Fibroblast of skin of scalp (primary cell): ENCODE results near the gene DGCR8.

ENCODE experiments used
- DNase-seq: peaks from one replicate; pipeline ENCODE4 v3.0.0-alpha.2; 2013

The DGCR8 gene

DNA sequence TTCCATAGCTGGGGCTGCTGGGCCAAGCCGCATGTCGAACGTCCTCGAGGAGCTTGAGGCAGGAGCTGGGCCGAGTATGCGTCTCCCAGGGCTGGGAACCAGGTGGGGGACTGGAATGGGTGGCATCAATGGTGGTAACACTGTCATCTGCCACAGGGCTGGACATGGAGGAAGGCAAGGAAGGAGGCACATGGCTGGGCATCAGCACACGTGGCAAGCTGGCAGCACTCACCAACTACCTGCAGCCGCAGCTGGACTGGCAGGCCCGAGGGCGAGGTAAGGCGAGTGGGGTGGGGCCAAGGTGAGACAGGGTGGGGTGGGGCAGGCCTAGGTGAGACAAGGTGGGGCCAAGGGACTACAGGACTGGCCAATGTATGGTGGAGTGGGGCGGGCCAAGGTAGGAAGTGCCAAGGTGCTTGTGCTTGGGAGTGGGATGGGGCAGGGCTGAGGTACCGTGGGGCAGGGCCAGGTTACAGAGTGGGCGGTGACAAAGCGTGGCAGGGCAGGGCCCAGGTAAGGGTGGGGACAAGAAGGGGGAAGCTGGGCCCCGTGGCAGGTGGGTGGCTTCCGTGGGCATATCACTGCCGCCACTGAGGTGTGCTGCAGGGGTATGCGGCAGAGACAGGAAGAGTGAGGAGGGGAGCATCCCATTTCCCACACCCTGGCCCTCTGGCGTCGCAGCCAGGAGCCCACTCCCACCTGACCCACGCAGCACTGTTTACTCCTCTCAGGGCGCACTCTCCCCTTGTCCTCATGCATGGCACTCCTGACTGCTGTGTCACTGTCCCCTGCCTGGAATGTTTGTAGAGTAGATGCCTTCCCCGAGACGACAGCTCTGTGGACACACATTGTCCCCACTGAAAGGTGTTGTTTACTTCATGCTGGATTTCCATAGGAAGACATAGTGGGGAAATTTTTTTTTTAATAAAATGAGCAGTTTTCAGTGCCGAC, 27.5 kb upstream of the DGCR8 start:
- no peak for DNase-seq

DNA sequence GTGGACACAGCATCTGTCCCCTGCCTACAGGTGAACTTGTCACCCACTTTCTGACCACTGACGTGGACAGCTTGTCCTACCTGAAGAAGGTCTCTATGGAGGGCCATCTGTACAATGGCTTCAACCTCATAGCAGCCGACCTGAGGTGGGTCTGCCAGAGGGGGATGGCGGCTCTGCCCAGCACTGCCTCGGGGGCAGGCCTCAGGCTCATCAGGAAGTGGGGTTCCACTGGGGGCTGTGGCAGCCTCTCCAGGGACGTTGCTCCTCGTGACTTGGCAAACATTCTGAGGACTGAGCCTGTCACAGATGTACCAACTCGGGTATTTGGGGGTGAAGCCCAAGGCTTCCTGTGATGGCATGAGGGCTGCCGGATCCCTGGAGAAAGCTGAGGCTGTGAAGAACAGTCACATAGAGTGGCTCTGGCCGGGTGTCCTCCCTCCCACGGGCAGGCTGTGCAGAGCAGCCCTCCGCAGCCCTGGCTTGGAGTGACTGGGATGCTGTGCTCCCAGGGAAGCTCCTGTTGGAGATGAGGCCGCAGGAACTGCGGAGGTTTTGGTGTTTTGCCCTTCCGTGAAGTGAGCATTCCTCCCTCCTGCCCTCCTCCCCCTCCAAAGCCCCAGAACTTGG, 26.5 kb upstream of the DGCR8 start:
- DNase-seq = no peak

DNA sequence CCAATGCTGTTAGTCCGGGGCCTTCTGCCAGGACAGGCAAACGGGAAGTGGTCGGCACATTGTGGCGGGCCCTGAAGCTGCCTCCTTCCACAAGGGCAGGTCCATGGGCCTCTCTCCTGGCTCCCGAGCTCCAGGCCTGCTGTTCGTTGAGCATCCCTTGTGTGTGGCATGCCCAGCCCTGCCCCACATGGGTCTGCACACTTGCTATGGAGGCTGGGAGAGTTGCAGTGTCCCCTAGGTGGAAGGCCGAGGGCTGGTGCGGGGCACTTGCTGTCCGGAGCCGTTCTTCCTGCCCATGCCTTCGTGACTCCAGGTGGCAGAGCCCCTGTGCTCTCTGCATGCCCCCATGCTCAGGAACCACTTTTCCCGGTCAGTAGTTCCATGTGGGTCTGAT, 26.0 kb upstream of the DGCR8 start:
- DNase-seq = no peak

DNA sequence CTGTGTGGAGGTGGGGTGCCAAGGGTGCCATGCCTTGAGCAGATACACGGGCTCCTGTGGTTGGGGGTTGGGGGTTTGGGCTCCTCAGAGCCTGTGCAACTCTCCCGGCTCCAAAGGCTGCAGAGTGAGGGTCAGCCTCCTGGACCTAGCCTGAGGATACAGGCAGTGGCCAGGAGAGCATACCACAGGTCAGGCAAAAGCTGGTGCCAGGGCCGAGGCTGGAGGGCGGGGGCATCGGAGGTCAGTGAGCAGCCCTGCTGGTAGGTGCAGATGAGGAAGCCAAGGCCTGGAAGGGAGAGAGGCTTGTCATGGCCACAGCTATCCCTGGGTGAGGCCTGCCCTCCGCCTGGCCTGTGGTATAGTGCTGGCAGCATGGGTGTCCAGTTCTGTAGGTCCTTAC, 25.6 kb upstream of the DGCR8 start:
- no peak for DNase-seq

DNA sequence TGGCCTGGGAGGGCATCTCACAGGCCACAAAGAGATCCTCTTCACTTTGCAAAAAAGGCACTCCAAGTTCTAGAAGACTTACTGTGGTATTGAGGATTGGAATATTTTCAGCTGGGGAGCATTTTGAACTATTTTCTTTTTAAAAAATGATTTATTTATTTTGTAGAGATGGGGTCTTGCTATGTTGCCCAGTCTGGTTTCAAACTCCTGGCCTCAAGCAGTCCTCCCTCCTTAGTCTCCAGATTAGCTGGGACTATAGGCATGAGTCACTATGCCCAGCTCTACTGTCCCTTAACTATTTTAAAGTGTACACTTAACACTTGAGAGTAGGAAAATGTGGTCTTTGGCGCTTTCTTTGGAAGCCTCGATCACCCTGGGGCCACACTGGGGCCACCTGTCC, 24.9 kb upstream of the DGCR8 start:
- DNase-seq = no peak

DNA sequence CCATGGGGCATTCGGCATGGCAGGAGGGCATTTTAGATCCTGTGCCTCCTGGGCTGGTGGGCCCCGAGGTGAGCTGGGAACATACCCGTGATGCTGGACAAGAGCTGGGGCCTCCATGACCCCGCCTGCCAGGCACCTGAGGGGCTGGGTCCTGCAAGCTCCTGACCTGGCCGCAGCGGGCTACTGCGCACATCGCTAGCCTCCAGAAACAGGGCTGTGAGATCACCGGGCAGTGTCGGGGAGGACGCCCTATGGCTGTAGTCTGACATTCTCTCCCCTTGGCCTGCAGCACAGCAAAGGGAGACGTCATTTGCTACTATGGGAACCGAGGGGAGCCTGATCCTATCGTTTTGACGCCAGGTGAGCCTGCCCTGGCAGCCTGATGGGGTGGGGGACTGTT, 24.4 kb upstream of the DGCR8 start:
- DNase-seq = no peak

DNA sequence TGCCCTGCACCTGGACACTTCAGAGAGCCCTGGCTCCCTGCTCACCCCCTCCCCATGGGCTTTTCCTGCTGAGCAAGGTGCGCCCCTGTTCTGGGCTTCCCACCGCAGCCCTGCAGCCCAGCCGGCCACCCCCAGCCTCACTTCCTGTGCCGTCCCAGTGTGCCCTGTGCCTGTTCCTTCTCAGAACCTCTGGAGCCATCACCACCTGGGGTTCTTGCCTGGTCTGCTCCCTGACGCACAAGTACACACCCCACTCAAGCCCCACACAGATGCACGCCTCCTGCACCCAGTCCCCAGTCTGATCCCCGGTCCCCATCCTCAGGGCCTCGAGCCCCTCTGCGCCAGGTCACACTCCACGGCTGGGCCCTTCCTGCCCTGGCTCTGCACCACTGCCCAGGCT, 23.9 kb upstream of the DGCR8 start:
- DNase-seq = no peak

DNA sequence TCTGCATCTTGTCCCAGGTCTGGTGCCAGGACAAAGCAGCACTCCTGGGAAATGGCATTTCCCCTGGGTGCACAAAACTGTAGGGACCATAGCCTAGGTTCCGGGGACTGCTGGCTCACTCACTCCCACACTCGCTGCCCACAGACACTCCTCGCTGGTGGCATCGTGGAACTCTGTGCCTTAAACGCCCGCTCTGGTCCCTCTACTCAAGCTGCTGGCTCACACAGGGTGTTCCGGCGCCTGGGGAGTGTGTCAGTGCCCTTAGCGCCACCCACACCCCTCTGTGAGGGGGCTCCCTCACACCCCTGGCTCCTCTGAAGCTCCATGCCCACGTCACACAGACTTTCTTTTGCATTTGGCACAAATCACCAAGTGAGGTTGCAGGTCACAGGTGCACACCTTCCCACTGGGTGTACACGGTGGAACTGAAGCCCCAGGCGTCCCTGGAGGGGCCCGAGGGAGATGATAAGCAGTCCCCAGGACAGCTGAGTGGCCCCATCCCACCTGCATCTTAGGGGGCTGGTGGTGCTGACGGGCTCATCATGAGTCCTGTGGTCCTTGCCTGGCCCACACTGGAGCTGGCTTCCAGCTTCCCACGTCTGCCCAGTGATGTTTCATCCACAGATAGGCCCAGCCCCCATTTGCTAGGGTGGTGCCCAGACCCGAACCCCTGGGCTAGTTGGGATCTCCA, 23.2 kb upstream of the DGCR8 start:
- no peak for DNase-seq

DNA sequence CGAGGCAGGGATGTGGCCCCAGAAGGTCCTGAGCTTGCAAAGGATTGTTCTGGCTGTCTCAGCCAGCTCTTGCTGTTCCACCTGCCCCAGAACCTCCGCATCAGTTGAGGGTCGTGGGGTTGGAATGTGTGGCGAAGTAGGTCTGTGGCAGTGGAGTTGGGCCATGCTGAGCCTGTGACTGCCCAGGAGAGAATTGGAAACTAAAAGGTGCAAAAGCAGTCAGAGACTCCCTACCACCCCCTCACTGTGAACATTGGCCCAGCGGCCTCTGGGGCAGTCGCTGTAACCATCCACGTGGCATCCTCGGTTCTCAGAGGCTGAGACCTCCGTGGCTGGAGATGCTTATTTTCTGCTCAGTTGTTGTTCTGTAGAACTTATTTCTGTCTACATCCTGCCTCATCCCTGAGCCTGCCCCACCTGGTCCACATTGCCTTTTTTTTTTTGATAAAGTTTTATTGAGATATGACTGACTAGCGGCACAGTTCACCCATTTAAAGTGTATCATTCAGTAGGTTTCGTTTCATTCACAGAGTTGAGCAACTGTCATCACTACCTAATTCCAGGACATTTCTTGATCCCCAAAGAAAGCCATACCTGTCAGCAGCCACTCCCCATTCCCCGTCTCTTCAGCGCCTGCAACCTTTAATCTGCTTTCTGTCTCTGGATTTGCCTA, 22.3 kb upstream of the DGCR8 start:
- no peak for DNase-seq

DNA sequence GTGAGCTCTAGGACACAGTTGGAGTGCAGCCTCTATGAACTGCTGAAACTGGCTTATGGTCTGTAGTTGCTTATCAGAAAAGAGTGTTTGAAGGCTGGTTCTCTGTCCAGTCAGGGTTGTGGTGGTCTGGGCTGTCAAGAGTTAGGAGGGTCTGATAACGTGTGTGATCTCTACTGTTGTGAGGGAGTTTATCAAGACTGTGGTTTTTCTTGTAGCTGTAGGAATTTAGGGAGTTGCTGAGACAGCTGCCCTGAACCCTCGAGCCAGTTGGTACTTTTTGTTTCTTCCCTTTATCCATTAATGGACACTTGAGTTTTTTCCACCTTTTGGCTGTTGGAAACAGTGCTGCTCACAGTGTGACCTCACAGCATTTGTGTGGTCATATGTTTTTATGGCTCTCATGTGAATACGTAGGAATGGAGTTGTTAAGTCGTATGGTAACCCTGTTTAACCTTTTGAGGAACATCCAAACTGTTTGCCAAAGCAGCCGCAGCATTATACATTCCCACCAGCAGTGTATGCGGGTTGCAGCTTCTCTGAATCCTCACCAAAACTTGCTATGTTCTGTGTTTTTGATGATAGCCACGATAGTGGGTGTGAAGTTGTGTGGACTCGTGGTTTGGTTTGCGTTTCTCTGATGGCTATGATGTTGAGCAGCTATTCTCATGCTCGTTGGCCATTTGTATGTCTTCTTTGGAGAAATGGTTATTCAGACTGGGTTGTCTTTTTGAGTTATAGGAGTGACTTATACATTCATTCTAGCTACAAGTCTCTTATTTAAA, 20.9 kb upstream of the DGCR8 start:
- no peak for DNase-seq

DNA sequence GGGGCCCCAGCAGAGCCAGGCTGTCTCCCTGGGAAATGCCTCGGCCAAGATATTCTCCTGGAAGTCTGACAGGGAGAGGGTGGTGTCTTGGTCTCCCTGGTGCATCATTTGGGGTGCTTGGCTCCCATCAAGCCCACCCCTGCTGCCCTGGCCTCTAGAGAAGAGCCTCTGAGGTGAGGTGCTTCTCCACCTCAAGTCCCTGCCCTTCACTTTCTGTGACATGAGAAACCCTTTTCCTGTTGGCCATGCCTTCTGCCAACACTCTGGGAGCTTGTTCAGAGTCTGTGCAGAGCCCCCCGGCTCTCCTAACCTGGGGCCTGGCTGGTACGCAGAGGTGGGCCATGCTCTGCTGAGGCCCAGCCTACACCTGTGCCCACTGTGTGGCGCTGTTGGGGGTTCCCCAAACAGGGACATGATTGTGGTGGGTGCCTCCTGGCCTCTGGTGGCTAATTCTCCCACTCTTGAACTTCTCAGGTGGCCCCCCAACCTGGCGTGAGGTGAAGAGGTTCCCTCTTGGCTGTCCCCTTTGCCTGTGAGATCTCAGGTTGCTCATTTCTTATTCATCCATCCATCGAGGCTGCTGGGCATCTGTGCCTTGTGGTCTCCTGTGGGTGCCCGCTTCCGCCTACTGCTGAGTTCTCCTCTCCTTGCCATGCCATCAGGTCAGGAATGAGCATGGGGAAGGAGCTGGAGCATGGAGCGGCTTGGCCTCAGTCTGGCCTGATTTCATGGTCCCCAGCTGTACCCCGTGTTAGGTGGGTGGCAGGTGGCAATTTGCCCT, 19.2 kb upstream of the DGCR8 start:
- no peak for DNase-seq

DNA sequence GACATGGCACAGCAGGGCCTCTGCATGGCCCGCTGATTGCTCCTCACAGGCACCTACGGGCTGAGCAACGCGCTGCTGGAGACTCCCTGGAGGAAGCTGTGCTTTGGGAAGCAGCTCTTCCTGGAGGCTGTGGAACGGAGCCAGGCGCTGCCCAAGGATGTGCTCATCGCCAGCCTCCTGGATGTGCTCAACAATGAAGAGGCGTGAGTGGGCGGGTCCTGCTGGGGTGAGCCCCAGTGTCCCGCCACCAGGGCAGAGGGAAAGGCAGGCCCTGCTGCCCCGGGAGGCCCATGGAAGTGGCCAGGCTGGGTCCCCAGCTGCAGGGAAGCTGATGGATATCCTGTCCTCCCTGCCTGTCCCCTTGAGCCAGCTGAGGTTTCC, 18.6 kb upstream of the DGCR8 start:
- no peak for DNase-seq

DNA sequence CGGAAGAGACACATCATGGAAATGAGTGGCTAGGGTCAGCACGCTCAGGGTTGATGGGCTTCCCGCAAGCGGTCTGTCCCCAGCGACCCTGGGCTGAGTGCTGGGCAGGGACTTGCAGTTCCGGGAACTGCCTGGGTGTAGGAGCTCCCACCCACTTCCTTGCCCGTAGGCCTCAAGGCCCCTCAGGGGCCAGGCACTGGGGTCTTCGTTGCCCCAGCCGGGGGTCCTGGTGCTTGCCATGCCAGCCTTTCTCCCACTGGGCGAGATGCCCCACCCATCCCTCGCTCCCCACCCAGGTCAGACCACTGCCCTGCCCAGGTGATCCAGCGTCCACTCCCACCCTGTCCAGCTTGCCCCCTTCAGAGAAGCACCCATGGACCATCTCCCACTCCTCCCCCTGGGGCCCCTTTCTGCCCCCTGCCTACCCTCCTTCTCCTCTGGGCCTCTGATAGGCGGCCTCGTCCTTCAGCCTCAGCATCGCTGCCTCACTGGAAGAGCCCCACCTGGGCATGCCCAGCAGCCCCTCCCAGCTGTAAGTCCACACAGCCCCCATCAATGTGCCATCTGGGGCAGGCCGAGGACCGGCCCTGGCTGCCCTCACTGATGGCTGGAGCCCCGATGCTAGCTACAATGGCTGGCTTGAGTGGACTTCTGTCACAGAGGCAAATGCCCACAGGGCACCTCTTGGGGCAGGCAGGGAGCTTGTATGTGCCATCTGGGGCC, 17.8 kb upstream of the DGCR8 start:
- no peak for DNase-seq

DNA sequence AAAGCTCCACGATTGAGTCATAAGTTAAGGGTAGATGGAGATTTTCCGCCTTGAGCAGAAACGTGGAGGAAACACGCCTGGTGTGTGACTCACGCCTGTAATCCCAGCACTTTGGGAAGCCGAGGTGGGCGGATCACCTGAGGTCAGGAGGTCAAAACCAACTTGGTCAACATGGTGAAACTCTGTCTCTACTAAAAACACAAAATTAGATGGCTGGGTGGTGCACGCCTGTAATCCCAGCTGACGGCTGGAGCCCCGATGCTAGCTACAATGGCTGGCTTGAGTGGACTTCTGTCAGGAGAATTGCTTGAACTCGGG, 17.3 kb upstream of the DGCR8 start:
- no peak for DNase-seq

DNA sequence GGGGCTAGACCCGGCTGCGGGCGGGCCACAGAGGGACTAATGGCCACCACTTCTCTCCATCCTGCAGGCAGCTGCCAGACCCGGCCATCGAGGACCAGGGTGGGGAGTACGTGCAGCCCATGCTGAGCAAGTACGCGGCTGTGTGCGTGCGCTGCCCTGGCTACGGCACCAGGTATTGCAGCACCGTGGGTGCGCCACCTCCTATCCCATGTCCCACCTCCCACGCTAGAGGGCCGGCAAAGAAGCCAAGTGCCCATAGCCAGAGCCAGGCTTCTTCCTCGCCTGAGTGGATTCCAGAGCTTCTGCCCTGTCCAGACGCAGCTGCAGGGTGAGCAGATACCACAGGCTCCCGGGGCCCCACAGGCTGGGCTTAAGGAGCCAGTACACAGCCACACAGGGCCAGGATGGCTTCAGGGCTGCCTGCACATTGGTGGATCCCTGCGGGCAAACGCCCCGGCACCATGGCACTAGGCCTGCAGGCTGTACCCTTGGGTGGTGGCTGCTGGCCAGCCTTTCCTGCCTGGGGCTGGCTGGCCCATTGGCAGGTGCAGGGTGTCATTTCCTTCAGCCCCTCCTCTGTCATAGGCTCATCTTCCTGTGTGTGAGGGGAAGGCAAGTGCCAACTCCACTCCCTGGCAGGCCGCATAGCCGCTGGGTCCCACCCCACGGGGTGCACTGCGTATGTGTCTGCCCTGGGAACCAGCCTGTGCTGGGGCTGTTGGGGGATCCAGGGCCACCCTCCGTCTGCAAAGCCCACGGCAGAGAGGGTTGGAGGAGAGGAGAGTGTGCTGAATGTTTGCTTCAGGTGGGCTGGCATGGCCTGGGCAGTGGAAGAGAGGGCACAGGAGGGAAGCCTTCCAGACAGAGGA, 16.5 kb upstream of the DGCR8 start:
- no peak for DNase-seq

DNA sequence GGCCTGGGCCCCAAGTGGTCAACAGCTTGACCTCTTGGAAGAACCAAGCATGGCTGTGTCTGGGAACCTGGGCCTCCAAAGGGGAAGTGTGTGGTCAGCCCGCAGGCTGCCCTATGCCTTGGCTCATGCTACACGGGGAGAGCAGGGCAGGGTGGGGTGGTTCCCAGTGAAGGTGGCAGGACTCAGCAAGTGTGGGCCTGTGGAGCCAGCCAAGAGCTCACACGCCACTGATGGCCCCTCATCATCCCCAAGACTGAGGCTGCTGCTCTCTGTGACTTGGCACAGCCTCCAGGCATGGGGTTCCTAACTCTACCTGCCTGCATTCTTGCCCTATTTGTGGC, 15.9 kb upstream of the DGCR8 start:
- DNase-seq = no peak

DNA sequence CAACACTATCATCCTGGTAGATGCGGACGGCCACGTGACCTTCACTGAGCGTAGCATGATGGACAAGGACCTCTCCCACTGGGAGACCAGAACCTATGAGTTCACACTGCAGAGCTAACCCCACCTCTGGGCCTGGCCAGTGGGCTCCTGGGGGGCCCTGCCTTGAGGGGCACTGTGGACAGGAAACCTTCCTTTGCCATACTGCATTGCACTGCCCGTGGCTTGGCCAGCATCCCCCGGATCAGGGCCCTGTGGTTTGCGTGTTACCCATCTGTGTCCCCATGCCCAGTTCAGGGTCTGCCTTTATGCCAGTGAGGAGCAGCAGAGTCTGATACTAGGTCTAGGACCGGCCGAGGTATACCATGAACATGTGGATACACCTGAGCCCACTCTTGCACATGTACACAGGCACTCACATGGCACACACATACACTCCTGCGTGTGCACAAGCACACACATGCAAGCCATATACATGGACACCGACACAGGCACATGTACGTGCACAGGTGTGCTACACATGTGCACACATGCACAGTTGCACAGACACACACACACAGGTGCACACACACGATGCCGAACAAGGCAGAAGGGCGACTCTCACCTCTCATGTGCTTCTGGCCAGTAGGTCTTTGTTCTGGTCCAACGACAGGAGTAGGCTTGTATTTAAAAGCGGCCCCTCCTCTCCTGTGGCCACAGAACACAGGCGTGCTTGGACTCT, 15.3 kb upstream of the DGCR8 start:
- DNase-seq = no peak

DNA sequence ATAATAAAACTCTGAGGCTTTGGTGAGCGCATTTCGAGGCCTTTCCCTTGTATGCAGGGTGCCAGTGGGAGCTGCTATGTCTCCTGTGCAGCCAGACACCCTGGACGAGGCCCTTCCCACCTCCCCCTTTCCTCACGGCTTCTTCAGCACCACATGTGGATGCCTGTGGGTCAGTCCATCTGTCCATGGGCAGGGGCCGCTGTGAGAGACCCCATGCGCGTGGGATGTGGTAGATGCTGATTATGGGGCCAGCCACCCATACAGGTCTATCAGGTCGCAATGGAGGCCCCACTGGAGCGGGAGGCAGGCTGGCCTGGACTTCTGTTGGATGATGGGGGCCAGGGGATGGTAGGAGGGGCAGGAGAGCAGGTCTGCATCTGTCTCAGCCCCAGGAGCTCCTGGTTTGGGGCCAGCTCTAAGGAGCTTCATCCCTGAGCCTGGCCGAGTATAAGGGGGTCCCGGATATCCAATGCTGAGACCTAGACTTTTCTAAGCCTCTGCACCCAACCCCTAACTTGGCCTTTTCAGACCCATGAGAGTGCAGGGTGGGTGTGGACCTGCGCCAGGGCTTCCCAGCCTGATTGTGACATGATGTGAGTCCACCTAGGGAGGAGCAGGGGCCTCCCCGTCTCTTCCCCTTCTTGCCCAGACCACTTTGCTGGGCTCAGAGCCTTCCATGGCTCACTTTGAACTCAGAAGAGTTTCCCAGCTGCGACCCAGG, 14.0 kb upstream of the DGCR8 start:
- no peak for DNase-seq
